Measurements from ENCODE around the gene MMP17.

MMP17 gene

GRCh38 chr12:131827961-131828534, at the start of gene MMP17:
MMP17 (plus strand) TSS chr12:131828393; CDS start chr12:131828495, 102 bp downstream.
- DNase-seq (ENCODE audit: low read depth), result no peak

- no peak for DNase-seq (ENCODE audit: low read depth)
Observed at GRCh38 chr12:131779027-131779426, 49.2 kb upstream of the MMP17 start.

- no peak for DNase-seq (ENCODE audit: low read depth)
Observed at GRCh38 chr12:131782061-131782460, 46.1 kb upstream of the MMP17 start.

GRCh38 chr12:131783915-131784541, 44.2 kb upstream of the MMP17 start:
- DNase-seq (ENCODE audit: low read depth), result no peak

GRCh38 chr12:131784909-131785762, 43.1 kb upstream of the MMP17 start:
- no peak for DNase-seq (ENCODE audit: low read depth)

GRCh38 chr12:131785763-131786330, 42.3 kb upstream of the MMP17 start:
- DNase-seq (ENCODE audit: low read depth), result no peak

- no peak for DNase-seq (ENCODE audit: low read depth)
Observed at GRCh38 chr12:131786331-131786730, 41.9 kb upstream of the MMP17 start.

GRCh38 chr12:131787143-131787660, 41.0 kb upstream of the MMP17 start:
- DNase-seq (ENCODE audit: low read depth), result no peak

- DNase-seq (ENCODE audit: low read depth), result no peak
Observed at GRCh38 chr12:131788070-131788469, 40.1 kb upstream of the MMP17 start.

- DNase-seq (ENCODE audit: low read depth), result no peak
Observed at GRCh38 chr12:131789638-131790037, 38.6 kb upstream of the MMP17 start.

GRCh38 chr12:131793243-131794022, 34.8 kb upstream of the MMP17 start:
- no peak for DNase-seq (ENCODE audit: low read depth)

- no peak for DNase-seq (ENCODE audit: low read depth)
Observed at GRCh38 chr12:131794061-131794460, 34.1 kb upstream of the MMP17 start.

- DNase-seq (ENCODE audit: low read depth), result no peak
Observed at GRCh38 chr12:131794573-131794972, 33.6 kb upstream of the MMP17 start.

- DNase-seq (ENCODE audit: low read depth), result no peak
Observed at GRCh38 chr12:131795064-131795463, 33.1 kb upstream of the MMP17 start.

- no peak for DNase-seq (ENCODE audit: low read depth)
Observed at GRCh38 chr12:131795690-131796410, 32.3 kb upstream of the MMP17 start.

GRCh38 chr12:131796411-131796736, 31.8 kb upstream of the MMP17 start:
- no peak for DNase-seq (ENCODE audit: low read depth)

- DNase-seq (ENCODE audit: low read depth), result no peak
Observed at GRCh38 chr12:131796754-131797587, 31.2 kb upstream of the MMP17 start.

GRCh38 chr12:131797588-131797934, 30.6 kb upstream of the MMP17 start:
- no peak for DNase-seq (ENCODE audit: low read depth)

GRCh38 chr12:131799195-131799594, 29.0 kb upstream of the MMP17 start:
- no peak for DNase-seq (ENCODE audit: low read depth)

GRCh38 chr12:131799828-131800593, 28.2 kb upstream of the MMP17 start:
- no peak for DNase-seq (ENCODE audit: low read depth)

Data from stimulated activated CD8-positive, alpha-beta memory T cell treated with anti-CD3 and anti-CD28 coated beads, Interleukin-15, amount 100 ng/mL, for 1 hour (primary cell).